Mesenchymal stem cell (in vitro differentiated cells and primary cell): Measurements from ENCODE around the gene POLR1G.

ENCODE experiments used
- DNase-seq: peaks from one replicate; pipeline ENCODE4 v3.0.0-alpha.2; 2013
- H2AFZ ChIP-seq: one replicate; pipeline ENCODE4 v1.6.1; 2013; ENCODE audit warnings: low read depth, mild to moderate bottlenecking, control low read depth, inconsistent platforms, low read length, moderate library complexity
- H2AK5ac ChIP-seq: 2 replicates; pipeline ENCODE4 v1.6.1; 2013; ENCODE audit warnings: low read length, moderate library complexity, mild to moderate bottlenecking, inconsistent platforms; ENCODE audit not compliant: severe bottlenecking
- H2BK120ac ChIP-seq: one replicate; pipeline ENCODE4 v1.6.1; 2013; ENCODE audit warnings: low read depth, mild to moderate bottlenecking, inconsistent platforms, low read length, moderate library complexity
- H2BK12ac ChIP-seq, 2 experiments: one replicate each; pipeline ENCODE4 v1.6.1; 2013; ENCODE audit warnings: inconsistent platforms in 2 of 2, low read length in 2 of 2, mild to moderate bottlenecking in 2 of 2, moderate library complexity in 2 of 2, control low read depth in 1 of 2
- H2BK15ac ChIP-seq: one replicate; pipeline ENCODE4 v1.6.1; 2013; ENCODE audit warnings: mild to moderate bottlenecking, low read depth, inconsistent platforms; ENCODE audit not compliant: poor library complexity, severe bottlenecking
- H2BK5ac ChIP-seq: 2 replicates; pipeline ENCODE4 v1.6.1; 2013; ENCODE audit warnings: low read depth, mild to moderate bottlenecking, low read length, control low read depth, inconsistent platforms; ENCODE audit not compliant: poor library complexity, severe bottlenecking
- H3K14ac ChIP-seq, 2 experiments: one replicate each; pipeline ENCODE4 v1.6.1; 2013; ENCODE audit warnings: inconsistent platforms in 2 of 2, low read length in 2 of 2, control low read depth in 1 of 2, mild to moderate bottlenecking in 1 of 2, moderate library complexity in 1 of 2
- H3K18ac ChIP-seq, 2 experiments: one replicate each; pipeline ENCODE4 v1.6.1; 2013; ENCODE audit warnings: inconsistent platforms in 2 of 2, low read length in 2 of 2, control low read depth in 1 of 2, low read depth in 1 of 2, mild to moderate bottlenecking in 1 of 2
- H3K23ac ChIP-seq, 2 experiments: one replicate each; pipeline ENCODE4 v1.6.1; 2013; ENCODE audit warnings: inconsistent platforms in 2 of 2, low read length in 2 of 2, mild to moderate bottlenecking in 2 of 2, moderate library complexity in 2 of 2, control low read depth in 1 of 2
- H3K27ac ChIP-seq: 2 replicates; pipeline ENCODE4 v1.5.1; 2013; ENCODE audit warnings: mild to moderate bottlenecking, moderate library complexity, low read length, control low read depth, inconsistent platforms; ENCODE audit not compliant: poor library complexity, severe bottlenecking
- H3K27me3 ChIP-seq, 2 experiments: 2 replicates each; pipeline versions ENCODE4 v1.6.1 to v1.7.0; 2013; ENCODE audit warnings: low read length in 2 of 2, mild to moderate bottlenecking in 2 of 2, moderate library complexity in 2 of 2, control low read depth in 1 of 2, inconsistent platforms in 1 of 2; ENCODE audit not compliant: control insufficient read depth in 1 of 2, insufficient read depth in 1 of 2
- H3K36me3 ChIP-seq, 2 experiments: 2 replicates each; pipeline versions ENCODE4 v1.6.1 to v1.7.0; 2013; ENCODE audit warnings: low read length in 2 of 2, control low read depth in 1 of 2, inconsistent platforms in 1 of 2, low read depth in 1 of 2, mild to moderate bottlenecking in 1 of 2; ENCODE audit not compliant: insufficient read depth in 2 of 2, control insufficient read depth in 1 of 2
- H3K4ac ChIP-seq, 2 experiments: one replicate each; pipeline ENCODE4 v1.6.1; 2013; ENCODE audit warnings: inconsistent platforms in 2 of 2, low read length in 2 of 2, mild to moderate bottlenecking in 2 of 2, moderate library complexity in 2 of 2, control low read depth in 1 of 2, low read depth in 1 of 2
- H3K4me1 ChIP-seq: 2 replicates; pipeline ENCODE4 v1.6.1; 2013; ENCODE audit warnings: low read depth, low read length, control low read depth; ENCODE audit not compliant: control insufficient read depth, insufficient read depth
- H3K4me2 ChIP-seq: 2 replicates; pipeline ENCODE4 v1.6.1; 2013; ENCODE audit warnings: low read length, mild to moderate bottlenecking, inconsistent platforms; ENCODE audit not compliant: poor library complexity, severe bottlenecking
- H3K4me3 ChIP-seq, 2 experiments: 2 replicates each; pipeline versions ENCODE4 v1.5.1 to v1.7.0; 2013; ENCODE audit warnings: low read length in 2 of 2, mild to moderate bottlenecking in 2 of 2, control low read depth in 1 of 2, low read depth in 1 of 2; ENCODE audit not compliant: insufficient read depth in 1 of 2
- H3K79me1 ChIP-seq: replicated peaks from 2 replicates; pipeline ENCODE4 v1.6.1; 2013; ENCODE audit warnings: mild to moderate bottlenecking, control low read depth, low read length, inconsistent platforms; ENCODE audit not compliant: poor library complexity, severe bottlenecking
- H3K9ac ChIP-seq: 2 replicates; pipeline ENCODE4 v1.7.0; 2013; ENCODE audit warnings: mild to moderate bottlenecking, low read length, moderate library complexity
- H3K9me3 ChIP-seq: 2 replicates; pipeline ENCODE4 v1.7.0; 2013; ENCODE audit warnings: mild to moderate bottlenecking, low read length; ENCODE audit not compliant: control insufficient read depth
- H4K8ac ChIP-seq: one replicate; pipeline ENCODE4 v1.6.1; 2013; ENCODE audit warnings: inconsistent platforms, mild to moderate bottlenecking, low read length, moderate library complexity
- H4K91ac ChIP-seq: one replicate; pipeline ENCODE4 v1.6.1; 2013; ENCODE audit warnings: mild to moderate bottlenecking, low read length, inconsistent platforms
- WGBS: methylation state at CpG from one replicate; pipeline ENCODE4 v1.1.7; 2013; ENCODE audit warnings: mixed read lengths; 5-methylcytosine and 5-hydroxymethylcytosine counted together

Gene POLR1G

DNA sequence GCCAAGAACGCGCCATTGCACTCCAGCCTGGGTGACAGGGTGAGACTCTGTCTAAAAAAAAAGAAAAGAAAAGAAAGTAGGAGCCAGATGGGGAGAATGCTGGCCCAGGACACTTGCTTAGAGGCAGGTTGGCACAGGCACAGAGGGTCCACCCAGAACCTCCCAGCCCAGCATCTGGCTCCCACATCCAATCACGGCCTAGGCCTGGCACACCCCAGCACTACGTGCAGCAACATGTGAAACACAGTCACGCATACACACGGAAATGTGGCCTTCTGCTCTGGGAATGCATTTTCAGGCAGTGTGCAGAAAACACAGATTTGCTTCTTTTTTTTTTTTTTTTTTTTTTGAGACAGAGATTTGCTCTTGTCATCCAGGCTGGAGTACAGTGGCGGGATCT, 40.5 kb downstream of the POLR1G start:
- Histone ChIP-seq H3K27me3 (no peaks in the 10 kb centered on the region), H2BK15ac (no peak overlapping the region), H2BK120ac (no peak overlapping the region), H4K91ac (peak overlapping the region; percentile 92), H3K4me3 (no peak overlapping the region), H3K79me1 (no peaks in the 10 kb centered on the region), H3K9me3 (no peaks in the 10 kb centered on the region), H3K27ac (no peak overlapping the region), H3K4me2 (no peak overlapping the region), H3K9ac (no peak overlapping the region), H3K18ac (no peak overlapping the region), H3K14ac (no peak overlapping the region), H2AK5ac (no peak overlapping the region), H3K36me3 (no peaks in the 10 kb centered on the region), H2BK5ac (no peak overlapping the region), H3K4me1 (peaks cover 31% of the 10 kb centered on the region), H2AFZ (no peak overlapping the region), H3K23ac (no peak overlapping the region), H2BK12ac (peak overlapping the region in 1 of 2 experiments; percentile 21), H4K8ac (no peak overlapping the region), H3K4ac (peak overlapping the region in 1 of 2 experiments; percentile 11)
- no peak for DNase-seq
- WGBS: 92% methylated on average over 7 of the region's 7 CpGs

DNA sequence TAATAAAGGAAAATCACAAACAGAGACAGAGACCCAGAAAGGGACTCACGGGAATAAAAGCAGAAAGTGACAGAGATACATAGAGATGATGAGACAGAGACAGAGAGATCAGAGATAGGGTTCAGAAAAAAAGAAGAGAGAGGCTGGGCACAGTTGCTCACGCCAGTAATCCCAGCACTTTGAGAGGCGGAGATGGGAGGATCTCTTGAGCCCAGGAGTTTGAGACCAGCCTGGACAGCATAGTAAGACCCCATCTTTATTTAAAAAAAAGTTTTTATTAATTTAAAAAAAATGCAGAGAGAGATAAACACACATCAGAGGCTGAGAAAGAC, 41.9 kb downstream of the POLR1G start:
- Histone ChIP-seq H3K4ac (no peak overlapping the region), H2BK120ac (no peak overlapping the region), H3K79me1 (no peaks in the 10 kb centered on the region), H3K14ac (no peak overlapping the region), H3K4me3 (no peak overlapping the region), H3K23ac (no peak overlapping the region), H3K4me2 (no peak overlapping the region), H2BK15ac (no peak overlapping the region), H2AFZ (no peak overlapping the region), H2AK5ac (no peak overlapping the region), H2BK12ac (no peak overlapping the region), H3K9me3 (no peaks in the 10 kb centered on the region), H2BK5ac (no peak overlapping the region), H3K36me3 (no peaks in the 10 kb centered on the region), H3K27me3 (no peaks in the 10 kb centered on the region), H3K9ac (no peak overlapping the region), H3K18ac (no peak overlapping the region), H3K27ac (no peak overlapping the region), H3K4me1 (peaks cover 23% of the 10 kb centered on the region), H4K8ac (no peak overlapping the region), H4K91ac (no peak overlapping the region)
- 94% methylated on average over 1 of the region's 3 CpGs for WGBS
- no peak for DNase-seq

DNA sequence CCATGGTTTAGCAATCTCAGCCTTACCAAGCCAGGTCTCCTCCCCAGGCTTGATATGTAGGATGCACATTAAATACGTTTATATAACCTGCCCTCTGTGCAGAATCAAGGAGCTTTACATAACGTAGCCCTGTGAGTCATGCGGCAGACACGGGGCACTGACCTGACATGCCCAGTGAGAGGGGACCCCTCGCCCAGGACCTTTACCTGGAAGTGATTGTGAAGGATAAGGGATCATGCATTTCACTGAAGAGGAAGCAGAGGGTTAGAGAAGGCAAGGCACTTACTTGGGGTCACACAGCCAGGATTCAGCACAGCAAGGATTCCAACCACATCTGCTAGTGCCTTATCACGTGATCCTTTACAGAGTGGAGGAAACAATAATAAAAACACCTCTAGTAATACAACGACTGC, 42.4 kb downstream of the POLR1G start:
- Histone ChIP-seq H3K23ac (no peak overlapping the region), H3K4ac (no peak overlapping the region), H3K36me3 (no peaks in the 10 kb centered on the region), H3K4me1 (peaks cover 22% of the 10 kb centered on the region), H3K4me2 (no peak overlapping the region), H4K91ac (no peak overlapping the region), H3K27ac (no peak overlapping the region), H3K4me3 (no peak overlapping the region), H3K9ac (peak overlapping the region; percentile 99), H4K8ac (no peak overlapping the region), H3K14ac (no peak overlapping the region), H3K9me3 (no peaks in the 10 kb centered on the region), H3K79me1 (no peaks in the 10 kb centered on the region), H2BK12ac (no peak overlapping the region), H2BK15ac (no peak overlapping the region), H2BK5ac (no peak overlapping the region), H2BK120ac (no peak overlapping the region), H3K27me3 (no peaks in the 10 kb centered on the region), H3K18ac (no peak overlapping the region), H2AFZ (no peak overlapping the region), H2AK5ac (no peak overlapping the region)
- WGBS: 45% methylated on average over 7 of the region's 7 CpGs
- DNase-seq: peak; percentile 70

DNA sequence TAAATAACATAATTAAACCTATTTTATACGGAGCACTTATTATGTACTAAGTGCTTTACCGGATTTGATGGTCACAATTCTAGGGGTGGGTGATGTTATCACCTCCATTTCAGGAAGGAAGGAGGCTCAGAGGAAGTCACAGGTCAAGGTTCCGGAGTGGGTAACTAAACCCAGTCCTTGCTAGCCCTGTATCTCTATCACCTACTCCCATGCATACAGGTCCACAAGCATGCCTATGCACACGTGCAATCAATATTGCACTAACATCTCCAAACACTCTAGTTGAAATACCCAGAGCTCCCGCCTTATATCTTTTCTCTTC, 43.5 kb downstream of the POLR1G start:
- Histone ChIP-seq H3K4me2 (peak overlapping the region; percentile 74), H3K14ac (no peak overlapping the region), H4K8ac (peak overlapping the region; percentile 56), H3K9me3 (no peaks in the 10 kb centered on the region), H4K91ac (no peak overlapping the region), H3K27ac (no peak overlapping the region), H2BK12ac (no peak overlapping the region), H3K27me3 (no peaks in the 10 kb centered on the region), H2BK15ac (no peak overlapping the region), H3K4me1 (peaks cover 17% of the 10 kb centered on the region), H3K23ac (no peak overlapping the region), H2AK5ac (no peak overlapping the region), H2AFZ (no peak overlapping the region), H2BK120ac (no peak overlapping the region), H3K4me3 (peak overlapping the region in 1 of 2 experiments; percentile 92), H3K4ac (peak overlapping the region in 1 of 2 experiments; percentile 13), H3K36me3 (no peaks in the 10 kb centered on the region), H3K79me1 (no peaks in the 10 kb centered on the region), H3K18ac (peak overlapping the region; percentile 41 to 59), H2BK5ac (no peak overlapping the region), H3K9ac (peak overlapping the region; percentile 99)
- DNase-seq: peak; percentile 37
- WGBS: 76% methylated on average over 4 of the region's 5 CpGs
